Activated T-helper 2 cell treated with anti-CD3 and anti-CD28 coated beads, Interferon-gamma antibody, Interleukin-2, Interleukin-4, amounts not matched to agents 10 μg/mL and 5 μg/mL and 100 μg/mL, durations not matched to agents 14 hours and 24 hours and 36 hours (primary cell): ENCODE measurements around the gene AQP7. TPM values are rescaled to one million over a fixed set of nuclear protein-coding genes. Genes with fewer than 3 reads are reported as not detected.
A peak's percentile ranks its signal among the peaks of the same experiment; 100 is the strongest.
"Not testable (repeated sequence)": the region's sequence is repeated elsewhere in the genome, so short reads cannot be mapped to it uniquely, and the experiment has no call there.

Experiments used
- DNase-seq: peaks from one replicate; pipeline ENCODE4 v3.0.0; 2021; ENCODE audit warnings: low spot score
- H3K27ac Mint-ChIP-seq: one replicate; pipeline ENCODE4 v1.8.0; 2021; ENCODE audit warnings: mixed read lengths
- H3K27me3 Mint-ChIP-seq: one replicate; pipeline ENCODE4 v1.8.0; 2021; ENCODE audit warnings: low read depth, mixed read lengths
- H3K36me3 Mint-ChIP-seq: one replicate; pipeline ENCODE4 v1.8.0; 2021; ENCODE audit warnings: low read depth, mixed read lengths
- H3K4me1 Mint-ChIP-seq: one replicate; pipeline ENCODE4 v1.8.0; 2021; ENCODE audit warnings: low read depth, mixed read lengths
- H3K4me3 Mint-ChIP-seq: one replicate; pipeline ENCODE4 v1.8.0; 2021; ENCODE audit warnings: low read depth, mild to moderate bottlenecking, moderate library complexity, mixed read lengths
- H3K9me3 Mint-ChIP-seq: one replicate; pipeline ENCODE4 v1.8.0; 2021; ENCODE audit warnings: mixed read lengths
- intact Hi-C: fragments of 100-400 bp; cut with micrococcal nuclease; formaldehyde crosslinking; loops from one replicate; pipeline ENCODE4 v1.15.1; 2023
- total RNA-seq: library from RNA; stranded (reverse); gene quantifications from 2 replicates; pipeline ENCODE4 v1.2.3, GENCODE V29; 2022

Gene AQP7
- not detected in 2 replicates for total RNA-seq

DNA sequence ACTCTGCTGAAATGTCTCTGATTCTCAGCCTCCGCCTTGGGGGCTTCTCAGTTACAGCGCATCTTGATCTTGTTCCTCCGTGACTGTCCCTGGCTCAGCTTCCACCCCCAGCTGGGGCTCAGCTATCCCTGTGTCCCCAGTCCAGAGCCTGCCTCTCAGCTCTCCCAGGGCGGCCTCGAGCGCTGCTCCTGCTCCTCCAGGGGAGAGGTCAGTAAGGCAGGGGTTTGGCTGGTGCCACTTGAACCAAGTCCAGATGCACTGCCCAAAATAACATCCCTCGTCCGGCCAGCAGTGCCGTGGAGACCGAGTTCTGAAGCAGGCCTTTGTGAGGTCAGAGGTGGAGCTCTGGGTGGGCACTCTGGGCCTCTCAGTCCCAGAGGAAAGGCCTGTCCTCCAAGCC is at the start of gene AQP7:
Gene AQP7, minus strand, starts transcription at position 198 of the 400 bp plus-strand sequence. CDS start 1,306 bp downstream, outside the sequence.
- H3K36me3 Mint-ChIP-seq, H3K27ac Mint-ChIP-seq, intact Hi-C loops, H3K9me3 Mint-ChIP-seq, H3K4me1 Mint-ChIP-seq, DNase-seq, H3K27me3 Mint-ChIP-seq, H3K4me3 Mint-ChIP-seq: not testable (repeated sequence)

DNA sequence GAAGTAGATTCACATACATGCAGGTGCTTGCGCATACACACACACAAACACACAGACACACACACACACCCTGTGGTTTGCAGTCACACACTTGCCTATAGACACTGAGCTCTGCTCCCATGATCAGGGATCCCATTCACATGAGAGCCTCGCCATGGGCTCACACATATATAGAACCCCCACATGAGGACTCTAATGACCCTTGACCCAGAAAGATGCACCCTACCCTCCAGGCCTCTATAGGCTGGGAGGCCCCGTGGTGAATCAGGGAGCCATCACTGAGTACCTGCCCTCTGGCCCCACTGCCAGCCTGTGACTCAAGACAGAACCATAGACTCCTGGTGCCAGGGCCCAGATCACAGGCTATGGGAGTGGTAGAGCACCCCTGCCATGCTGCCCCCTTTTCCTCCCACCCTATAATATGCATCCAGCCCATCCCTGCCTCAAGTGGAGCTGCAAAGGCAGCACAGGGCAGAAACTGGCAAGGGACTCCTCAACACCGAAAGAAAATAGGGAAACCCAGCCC is 48.3 kb upstream of the AQP7 start:
- peaks cover 48% of the 10 kb centered on the region for H3K4me1 Mint-ChIP-seq
- no peak overlapping the region for H3K27ac Mint-ChIP-seq
- H3K36me3 Mint-ChIP-seq: no peaks in the 10 kb centered on the region
- intact Hi-C loops: no loop called here
- no peaks in the 10 kb centered on the region for H3K27me3 Mint-ChIP-seq
- no peak overlapping the region for H3K4me3 Mint-ChIP-seq
- no peak for DNase-seq
- H3K9me3 Mint-ChIP-seq: no peaks in the 10 kb centered on the region

DNA sequence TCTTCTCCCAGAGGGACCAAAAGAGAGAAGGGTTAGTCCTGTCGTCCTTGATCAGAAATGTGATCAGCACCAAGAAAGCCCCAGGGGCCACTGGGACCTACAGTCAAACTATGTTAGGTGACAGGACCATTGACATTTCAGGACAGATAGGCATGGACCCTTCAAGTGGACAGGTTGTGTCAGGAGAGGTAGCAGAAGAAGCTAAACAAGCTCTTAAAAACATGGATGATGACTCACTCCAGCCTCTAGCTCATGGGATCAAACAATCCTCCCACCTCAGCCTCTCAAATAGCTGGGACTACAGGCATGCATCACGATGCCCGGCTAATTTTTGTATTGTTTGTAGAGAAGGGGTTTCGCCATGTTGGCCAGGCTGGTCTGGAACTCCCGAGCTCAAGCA is 47.3 kb upstream of the AQP7 start:
- H3K9me3 Mint-ChIP-seq: no peaks in the 10 kb centered on the region
- peaks cover 49% of the 10 kb centered on the region for H3K4me1 Mint-ChIP-seq
- no peak for DNase-seq
- H3K27ac Mint-ChIP-seq: no peak overlapping the region
- no peaks in the 10 kb centered on the region for H3K27me3 Mint-ChIP-seq
- H3K4me3 Mint-ChIP-seq: no peak overlapping the region
- intact Hi-C loops: no loop called here
- H3K36me3 Mint-ChIP-seq: no peaks in the 10 kb centered on the region

DNA sequence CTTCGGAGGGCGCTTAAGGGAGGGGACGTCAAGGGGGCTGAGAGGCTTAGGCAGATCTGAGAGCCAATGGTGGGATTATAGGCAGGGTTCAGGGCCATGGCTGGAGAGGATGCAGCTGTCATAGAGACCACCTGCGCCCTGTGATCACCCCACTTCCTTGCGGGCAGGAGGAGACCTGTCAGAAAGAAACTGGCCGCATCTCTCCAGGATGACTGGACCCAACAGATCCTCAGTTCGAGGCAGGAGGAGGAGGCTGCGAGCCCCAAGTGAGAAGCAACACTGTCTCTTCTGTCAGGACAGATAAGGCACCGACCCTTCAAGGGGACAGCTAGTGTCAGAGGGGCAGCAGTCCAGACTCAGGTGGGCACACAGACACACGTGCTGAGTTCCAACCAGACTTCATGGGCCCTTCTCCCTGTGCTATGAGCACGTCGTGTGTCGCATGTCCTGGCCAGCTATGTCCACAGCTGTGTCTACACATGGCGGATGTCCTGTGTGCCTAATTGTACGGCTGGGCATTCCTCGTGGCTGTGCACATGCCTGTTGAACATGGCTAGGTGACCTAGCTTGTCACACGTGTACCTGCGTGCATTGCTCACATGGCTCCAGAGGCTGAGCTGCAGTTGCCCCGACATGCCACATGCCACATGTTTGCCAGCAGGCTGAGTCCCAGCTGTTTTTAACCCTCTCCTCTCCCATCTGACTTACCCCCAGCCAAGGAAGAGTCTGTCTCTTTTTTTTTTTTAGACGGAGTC is 45.6 kb upstream of the AQP7 start:
- no peaks in the 10 kb centered on the region for H3K27me3 Mint-ChIP-seq
- peak overlapping the region; percentile 69 for H3K4me3 Mint-ChIP-seq
- no peaks in the 10 kb centered on the region for H3K9me3 Mint-ChIP-seq
- intact Hi-C loops: loop anchor here (1.0 to 2.0 kb wide), 3 partner anchors 26 to 157 kb away; partner anchors contain the start of gene NFX1
- H3K27ac Mint-ChIP-seq: peak overlapping the region; percentile 47
- peaks cover 34% of the 10 kb centered on the region for H3K4me1 Mint-ChIP-seq
- no peak for DNase-seq
- no peaks in the 10 kb centered on the region for H3K36me3 Mint-ChIP-seq

DNA sequence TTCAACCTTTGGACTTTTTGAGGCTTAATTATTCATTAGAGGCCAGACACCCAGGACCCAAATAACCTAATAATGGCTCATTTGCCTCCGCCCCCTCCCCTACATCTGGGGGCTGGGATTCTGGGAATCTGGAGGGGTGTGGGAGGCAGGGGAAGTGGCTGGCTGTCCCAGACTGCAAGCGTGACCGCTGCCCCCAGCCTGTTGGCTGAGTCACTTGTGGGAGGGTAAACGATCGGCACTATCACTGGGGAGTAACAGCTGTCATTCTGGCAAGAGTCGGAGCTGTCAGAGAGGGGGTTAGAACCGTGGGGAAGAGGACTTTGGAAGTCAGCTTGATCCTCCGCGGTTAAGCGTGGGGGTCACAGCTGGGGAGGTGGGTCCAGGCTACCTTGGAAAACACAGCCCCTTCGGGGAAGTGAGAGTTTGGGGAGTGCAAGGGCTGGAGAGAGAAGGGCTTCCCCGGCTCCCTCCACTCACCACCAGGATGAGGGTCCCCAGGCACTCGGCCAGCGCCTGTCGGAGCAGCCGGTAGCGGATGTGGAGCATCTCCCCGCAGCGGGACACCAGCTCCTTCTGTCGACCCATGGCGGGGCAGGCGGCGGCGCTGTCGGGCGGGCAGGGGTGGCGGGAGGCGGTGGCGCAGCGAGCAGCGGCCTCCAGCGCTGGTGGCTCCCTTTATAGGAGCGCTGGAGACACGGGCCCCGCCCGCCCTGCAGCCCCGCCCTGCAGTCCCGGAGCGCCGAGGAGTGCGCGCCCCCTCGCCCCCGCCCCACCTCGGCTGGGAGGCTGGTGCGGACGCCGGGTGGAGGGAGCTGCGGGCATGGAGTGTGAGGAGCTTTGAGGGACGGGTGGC is 44.8 kb upstream of the AQP7 start, which contains the start of gene AQP3:
Gene AQP3, minus strand, starts transcription at position 648 of the 853 bp plus-strand sequence. Its CDS starts 63 bp downstream, at position 585.
- Mint-ChIP-seq H3K9me3 (no peaks in the 10 kb centered on the region), H3K4me1 (peaks cover 26% of the 10 kb centered on the region)
- intact Hi-C loops: loop anchor here (1.0 to 2.0 kb wide), 4 partner anchors 27 to 156 kb away; partner anchors contain the start of gene NFX1

DNA sequence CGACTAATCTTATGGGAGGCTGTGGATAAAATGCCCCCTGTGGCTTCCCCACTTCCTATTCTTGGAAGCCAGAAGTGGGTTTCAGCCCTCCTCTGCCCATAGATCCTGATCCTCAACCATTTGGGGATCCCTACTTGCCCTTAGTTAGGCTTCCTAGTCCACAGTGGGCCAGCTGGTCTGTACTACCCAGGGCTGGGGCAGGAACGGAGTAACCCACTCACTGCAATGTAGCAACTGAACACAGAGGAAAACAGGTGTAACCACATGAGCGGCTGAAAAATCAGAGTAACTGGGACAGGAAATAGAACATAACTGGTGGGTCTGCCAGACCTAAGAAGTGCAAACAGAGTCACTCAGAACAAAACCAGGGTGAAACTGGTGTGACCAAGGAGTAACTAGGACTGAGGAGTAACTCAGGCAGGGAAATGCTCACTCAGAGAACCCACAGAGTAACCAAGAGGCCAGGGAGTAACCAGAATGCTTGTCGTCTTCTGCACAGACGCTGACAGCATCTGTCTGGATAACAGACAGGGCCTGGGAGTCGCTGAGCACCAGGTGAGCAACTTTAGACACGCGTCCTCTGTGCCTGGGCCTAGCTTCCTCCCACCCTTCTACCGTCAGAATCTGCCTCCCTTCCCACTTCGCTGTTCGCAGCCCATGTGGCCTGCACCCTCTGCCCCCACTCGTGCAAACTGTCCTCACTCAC is 44.0 kb upstream of the AQP7 start:
- H3K36me3 Mint-ChIP-seq: no peaks in the 10 kb centered on the region
- H3K4me1 Mint-ChIP-seq: peaks cover 26% of the 10 kb centered on the region
- no peaks in the 10 kb centered on the region for H3K27me3 Mint-ChIP-seq
- intact Hi-C loops: loop anchor here (1.0 to 2.0 kb wide), 3 partner anchors 31 to 156 kb away; partner anchors contain the start of gene NFX1
- DNase-seq: peak; percentile 39
- H3K27ac Mint-ChIP-seq: peak overlapping the region; percentile 79
- no peaks in the 10 kb centered on the region for H3K9me3 Mint-ChIP-seq
- peak overlapping the region; percentile 81 for H3K4me3 Mint-ChIP-seq

More for the DNA sequence above, 44.8 kb upstream of the AQP7 start, which contains the start of gene AQP3:
- H3K27ac Mint-ChIP-seq: peak within 1 kb of the TSS; percentile 79
- H3K4me3 Mint-ChIP-seq: peak within 1 kb of the TSS; percentile 81
- H3K27me3 Mint-ChIP-seq: no peaks in the 10 kb centered on the region
- no peaks in the 10 kb centered on the region for H3K36me3 Mint-ChIP-seq
- DNase-seq: peak; percentile 75

DNA sequence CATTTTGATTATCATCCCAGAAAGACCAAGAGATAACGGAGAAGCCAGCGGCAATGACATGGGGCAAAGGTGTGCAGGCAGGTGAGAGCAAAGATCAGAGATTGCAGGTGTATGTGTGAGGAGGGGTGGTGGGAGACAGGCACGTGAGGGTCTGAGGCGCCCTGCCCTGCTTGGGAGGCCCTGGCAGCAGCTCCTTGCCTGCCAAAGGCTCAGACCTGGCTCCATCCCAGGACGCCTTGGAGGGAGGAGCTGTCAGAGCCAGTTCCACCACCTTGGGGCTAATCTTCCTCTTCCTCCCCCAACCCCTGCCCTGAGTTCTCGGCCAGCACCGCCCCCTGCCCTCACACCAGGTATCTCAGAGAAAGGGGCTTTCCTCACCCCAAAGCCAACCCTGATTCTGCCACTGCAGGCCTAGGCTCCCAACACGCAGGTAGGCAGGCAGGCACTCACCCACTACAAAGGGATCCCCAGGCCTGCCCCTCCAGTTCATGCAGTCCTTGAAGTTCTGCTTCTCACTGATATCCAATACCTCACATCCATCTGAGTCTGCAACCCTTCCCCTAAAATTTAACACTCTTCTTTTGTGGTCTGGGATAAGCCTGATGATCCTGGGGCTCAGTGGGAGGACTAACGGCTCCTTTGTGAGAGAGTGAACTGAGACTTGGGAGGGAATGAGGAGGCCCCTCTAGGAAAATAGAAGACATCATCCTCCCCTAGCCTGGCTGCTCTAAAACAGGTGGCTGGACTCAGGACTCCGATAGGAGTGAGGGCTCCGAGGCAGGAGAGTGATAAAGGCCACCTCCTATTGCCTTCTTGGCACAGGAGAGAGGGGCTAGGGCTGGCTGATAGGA is 43.2 kb upstream of the AQP7 start:
- no peak for DNase-seq
- H3K4me1 Mint-ChIP-seq: peaks cover 26% of the 10 kb centered on the region
- peaks cover 3% of the 10 kb centered on the region for H3K36me3 Mint-ChIP-seq
- intact Hi-C loops: loop anchor here (1.0 to 2.0 kb wide), 3 partner anchors 30 to 155 kb away; partner anchors contain the start of gene NFX1
- peak overlapping the region; percentile 79 for H3K27ac Mint-ChIP-seq
- H3K4me3 Mint-ChIP-seq: peak overlapping the region; percentile 81
- H3K27me3 Mint-ChIP-seq: no peaks in the 10 kb centered on the region
- H3K9me3 Mint-ChIP-seq: no peaks in the 10 kb centered on the region

DNA sequence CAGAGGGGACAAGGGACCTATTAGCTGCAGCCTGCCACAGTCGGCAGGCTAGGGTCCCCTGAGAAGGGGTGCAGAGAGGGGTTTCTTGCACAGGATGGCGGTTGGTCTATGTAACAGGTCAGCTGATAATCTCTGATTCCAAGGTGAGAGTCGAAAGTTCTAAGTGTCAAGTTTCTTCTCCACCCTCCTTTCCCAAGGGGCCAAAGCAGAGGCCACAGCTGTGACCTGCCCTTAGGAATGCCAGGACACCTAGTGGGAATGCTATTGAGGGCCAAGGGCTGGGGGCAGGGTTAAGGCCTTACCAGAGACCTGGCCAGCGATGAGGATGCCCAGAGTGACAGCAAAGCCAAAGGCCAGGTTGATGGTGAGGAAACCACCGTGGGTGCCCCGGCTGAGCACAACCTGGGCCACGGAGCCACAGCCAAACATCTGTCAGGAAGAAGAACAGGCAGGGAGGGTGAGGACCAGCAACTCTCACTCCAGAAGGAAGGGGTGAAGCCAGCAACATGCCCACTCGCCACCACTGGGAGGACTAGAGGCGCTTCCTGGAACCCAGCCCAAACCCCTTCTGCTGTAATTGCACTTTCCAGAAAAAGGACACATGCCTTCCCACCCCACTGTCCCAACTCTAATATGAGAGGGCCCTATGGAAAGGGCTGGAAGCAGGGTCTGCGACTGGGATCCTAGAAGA is 41.2 kb upstream of the AQP7 start:
- Mint-ChIP-seq H3K4me1 (peaks cover 29% of the 10 kb centered on the region), H3K27me3 (no peaks in the 10 kb centered on the region), H3K9me3 (no peaks in the 10 kb centered on the region), H3K27ac (no peak overlapping the region), H3K36me3 (peaks cover 7% of the 10 kb centered on the region), H3K4me3 (no peak overlapping the region)
- DNase-seq: no peak
- intact Hi-C loops: no loop called here

DNA sequence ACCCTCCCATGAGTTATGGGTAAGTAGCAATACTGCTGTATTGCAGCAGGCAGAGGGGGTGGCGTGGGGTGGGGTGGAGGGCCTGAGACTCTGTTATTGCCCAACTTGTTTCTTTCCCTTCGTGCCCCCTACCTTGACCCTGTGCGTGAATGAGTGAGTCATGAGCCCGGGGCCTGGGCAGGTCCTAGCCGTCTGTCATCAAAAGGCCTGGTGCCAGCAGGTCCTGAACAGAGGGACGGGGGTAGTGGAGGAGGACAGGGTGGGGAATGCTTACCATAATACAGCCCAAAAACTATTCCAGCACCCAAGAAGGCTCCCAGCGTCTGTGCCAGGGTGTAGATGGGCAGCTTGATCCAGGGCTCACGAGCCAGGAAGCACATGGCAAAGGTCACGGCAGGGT is 40.7 kb upstream of the AQP7 start:
- Mint-ChIP-seq H3K27ac (no peak overlapping the region), H3K4me3 (no peak overlapping the region), H3K4me1 (peaks cover 26% of the 10 kb centered on the region), H3K9me3 (no peaks in the 10 kb centered on the region), H3K36me3 (peaks cover 7% of the 10 kb centered on the region), H3K27me3 (no peaks in the 10 kb centered on the region)
- intact Hi-C loops: no loop called here
- no peak for DNase-seq

DNA sequence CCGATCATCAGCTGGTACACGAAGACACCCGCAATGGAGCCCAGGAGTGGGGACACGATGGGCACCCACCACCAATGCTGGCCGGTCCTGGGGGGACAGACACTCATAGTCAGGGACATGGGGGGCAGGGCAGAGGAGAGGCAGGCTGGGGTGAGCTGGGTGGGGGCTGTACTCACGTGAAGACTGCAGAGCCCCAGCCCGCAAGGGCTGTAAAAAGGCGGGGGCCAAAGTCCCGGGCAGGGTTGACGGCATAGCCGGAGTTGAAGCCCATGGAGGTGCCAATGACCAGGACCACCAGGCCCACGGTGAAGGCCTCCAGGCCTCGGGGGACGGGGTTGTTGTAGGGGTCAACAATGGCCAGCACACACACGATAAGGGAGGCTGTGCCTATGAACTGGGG is 39.8 kb upstream of the AQP7 start:
- no peak for DNase-seq
- intact Hi-C loops: no loop called here
- H3K4me3 Mint-ChIP-seq: no peak overlapping the region
- peaks cover 7% of the 10 kb centered on the region for H3K36me3 Mint-ChIP-seq
- no peaks in the 10 kb centered on the region for H3K9me3 Mint-ChIP-seq
- H3K27ac Mint-ChIP-seq: no peak overlapping the region
- H3K4me1 Mint-ChIP-seq: peaks cover 24% of the 10 kb centered on the region
- no peaks in the 10 kb centered on the region for H3K27me3 Mint-ChIP-seq

DNA sequence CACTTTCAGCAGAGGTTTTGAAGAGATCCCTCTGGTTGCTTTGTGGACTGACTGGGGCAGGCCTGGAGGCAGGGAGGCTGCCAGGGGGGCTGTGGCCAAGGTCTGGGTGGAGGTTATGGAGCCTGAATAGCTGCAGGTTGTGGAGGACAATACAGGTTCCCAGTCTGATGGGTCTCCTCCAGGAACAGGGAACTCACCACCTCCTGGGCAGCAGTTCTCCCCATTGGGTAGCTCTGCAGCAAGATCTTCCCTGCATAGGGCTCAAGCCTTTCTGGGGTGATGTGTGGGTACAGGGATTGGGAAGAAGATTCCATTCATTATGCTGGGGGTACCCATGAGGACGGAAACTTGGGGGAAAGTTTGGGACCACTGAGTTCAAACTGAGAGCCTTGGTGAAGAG is 38.2 kb upstream of the AQP7 start:
- H3K4me1 Mint-ChIP-seq: peaks cover 8% of the 10 kb centered on the region
- DNase-seq: no peak
- H3K27ac Mint-ChIP-seq: no peak overlapping the region
- intact Hi-C loops: no loop called here
- H3K4me3 Mint-ChIP-seq: no peak overlapping the region
- H3K36me3 Mint-ChIP-seq: peaks cover 7% of the 10 kb centered on the region
- no peaks in the 10 kb centered on the region for H3K27me3 Mint-ChIP-seq
- H3K9me3 Mint-ChIP-seq: no peaks in the 10 kb centered on the region
